IMR-90 (cell line): ENCODE measurements around the gene RNH1.

Source experiments
- CEBPB ChIP-seq: IDR thresholded peaks from 2 replicates; pipeline ENCODE4 v1.6.1; 2012; ENCODE audit warnings: low read depth, low read length, improper control_type of control experiment
- CHD1 ChIP-seq: IDR thresholded peaks from 2 replicates; pipeline ENCODE4 v1.6.1; 2012; ENCODE audit warnings: low read depth, low read length, improper control_type of control experiment
- CTCF ChIP-seq: conservative IDR thresholded peaks from 2 replicates; pipeline ENCODE4 v1.5.1; 2012; ENCODE audit warnings: mild to moderate bottlenecking, low read depth, low read length, improper control_type of control experiment
- FOS ChIP-seq: fragments of 150-350 bp; IDR thresholded peaks from 2 replicates; pipeline ENCODE4 v1.6.1; 2016; ENCODE audit warnings: low read depth, low read length
- MAFK ChIP-seq: IDR thresholded peaks from 2 replicates; pipeline ENCODE4 v1.6.1; 2012; ENCODE audit warnings: low read depth, low read length, improper control_type of control experiment
- MAZ ChIP-seq: IDR thresholded peaks from 2 replicates; pipeline ENCODE4 v1.6.1; 2012; ENCODE audit warnings: low read depth, mild to moderate bottlenecking, low read length, improper control_type of control experiment, moderate library complexity, borderline replicate concordance
- MXI1 ChIP-seq: IDR thresholded peaks from 2 replicates; pipeline ENCODE4 v1.6.1; 2012; ENCODE audit warnings: low read depth, mild to moderate bottlenecking, low read length, moderate library complexity, borderline replicate concordance
- NFE2L2 ChIP-seq: fragments of 150-350 bp; IDR thresholded peaks from 2 replicates; pipeline ENCODE4 v1.6.1; 2016; ENCODE audit warnings: low read depth, mild to moderate bottlenecking, low read length
- POLR2A ChIP-seq: IDR thresholded peaks from 2 replicates; pipeline ENCODE4 v1.6.1; 2012; ENCODE audit warnings: mild to moderate bottlenecking, low read depth, low read length

GRCh38 chr11:462107-462890 lies 44.7 kb downstream of the RNH1 start:
- TF ChIP-seq CTCF = no peak
- no peak for TF ChIP-seq MAZ
- TF ChIP-seq MAFK = no peak
- no peak for TF ChIP-seq FOS
- no peak for TF ChIP-seq POLR2A
- no peak for TF ChIP-seq CEBPB
- no peak for TF ChIP-seq CHD1
- no peak for TF ChIP-seq NFE2L2
- TF ChIP-seq MXI1 = no peak
